GM12872 (cell line): ENCODE results near the gene FGGY.

ENCODE experiments used
- TF ChIP-seq, protein P1 (sequence below): IDR thresholded peaks from 3 replicates; pipeline ENCODE4 v1.5.1; 2011; ENCODE audit warnings: low read depth, mild to moderate bottlenecking, low read length, moderate library complexity; ENCODE audit not compliant: insufficient read depth

Gene FGGY

DNA sequence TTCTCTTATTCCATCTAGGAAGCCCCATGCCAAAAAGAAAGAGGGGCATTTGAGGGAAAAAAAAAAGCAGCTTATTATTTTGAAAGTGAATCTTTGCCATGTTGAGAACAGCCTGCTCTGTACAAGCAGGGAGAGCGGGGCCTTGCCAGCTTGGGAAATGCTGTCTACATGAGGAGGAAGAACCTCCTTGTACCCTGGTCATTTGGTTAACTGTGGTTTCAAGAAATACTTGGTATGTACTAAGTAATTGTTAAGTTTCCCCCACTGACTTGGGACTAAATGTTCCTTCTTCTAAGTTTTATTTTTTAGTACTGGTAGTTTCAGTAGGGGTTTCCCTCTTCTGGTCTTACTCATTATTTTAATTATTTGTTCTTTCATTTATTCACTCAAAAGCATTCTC is 373.8 kb downstream of the FGGY start:
- TF ChIP-seq, protein P1, sequence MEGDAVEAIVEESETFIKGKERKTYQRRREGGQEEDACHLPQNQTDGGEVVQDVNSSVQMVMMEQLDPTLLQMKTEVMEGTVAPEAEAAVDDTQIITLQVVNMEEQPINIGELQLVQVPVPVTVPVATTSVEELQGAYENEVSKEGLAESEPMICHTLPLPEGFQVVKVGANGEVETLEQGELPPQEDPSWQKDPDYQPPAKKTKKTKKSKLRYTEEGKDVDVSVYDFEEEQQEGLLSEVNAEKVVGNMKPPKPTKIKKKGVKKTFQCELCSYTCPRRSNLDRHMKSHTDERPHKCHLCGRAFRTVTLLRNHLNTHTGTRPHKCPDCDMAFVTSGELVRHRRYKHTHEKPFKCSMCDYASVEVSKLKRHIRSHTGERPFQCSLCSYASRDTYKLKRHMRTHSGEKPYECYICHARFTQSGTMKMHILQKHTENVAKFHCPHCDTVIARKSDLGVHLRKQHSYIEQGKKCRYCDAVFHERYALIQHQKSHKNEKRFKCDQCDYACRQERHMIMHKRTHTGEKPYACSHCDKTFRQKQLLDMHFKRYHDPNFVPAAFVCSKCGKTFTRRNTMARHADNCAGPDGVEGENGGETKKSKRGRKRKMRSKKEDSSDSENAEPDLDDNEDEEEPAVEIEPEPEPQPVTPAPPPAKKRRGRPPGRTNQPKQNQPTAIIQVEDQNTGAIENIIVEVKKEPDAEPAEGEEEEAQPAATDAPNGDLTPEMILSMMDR = no peak

DNA sequence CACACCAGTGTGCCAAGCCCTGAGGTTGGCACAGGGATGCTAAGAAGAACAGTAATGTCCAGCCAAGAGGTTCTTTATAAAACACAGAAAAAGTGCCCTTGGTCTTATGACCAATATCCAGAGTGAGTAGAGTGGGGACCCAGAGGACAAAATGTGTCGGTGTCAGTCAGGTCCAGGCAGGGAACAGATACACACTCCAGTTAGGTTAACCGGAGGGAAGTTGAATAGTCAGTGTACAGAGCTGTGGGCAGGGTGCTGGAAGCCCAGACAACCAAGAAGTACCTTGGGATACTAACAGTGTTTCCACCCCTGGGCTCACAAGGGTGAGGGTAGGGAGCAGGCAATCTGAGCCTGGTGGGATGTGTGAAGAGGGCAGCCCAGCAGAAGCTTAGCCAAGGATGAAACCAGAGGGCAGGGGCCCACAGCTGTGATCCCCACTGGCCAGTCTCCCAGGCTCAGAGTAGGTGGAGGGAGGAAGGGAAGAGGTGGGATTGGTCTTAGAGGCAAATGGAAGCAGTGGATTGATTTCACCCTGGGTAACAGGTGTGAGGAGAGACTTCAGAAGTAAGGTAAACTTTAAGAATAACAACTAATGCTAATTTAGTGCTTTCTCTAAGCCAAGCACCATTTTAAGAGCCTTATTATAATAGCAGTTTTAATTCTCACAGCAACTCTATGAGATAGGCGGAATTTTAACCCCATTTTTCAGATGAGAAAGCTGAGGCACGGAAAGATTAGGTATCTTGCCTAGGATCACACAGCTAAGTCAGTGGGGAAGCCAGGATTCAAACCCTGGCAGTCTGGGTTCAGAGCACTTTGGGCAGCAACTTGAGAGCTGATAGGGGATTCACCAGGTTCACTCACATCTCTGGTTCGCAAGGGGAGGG is 374.4 kb downstream of the FGGY start:
- TF ChIP-seq, protein P1 = no peak

DNA sequence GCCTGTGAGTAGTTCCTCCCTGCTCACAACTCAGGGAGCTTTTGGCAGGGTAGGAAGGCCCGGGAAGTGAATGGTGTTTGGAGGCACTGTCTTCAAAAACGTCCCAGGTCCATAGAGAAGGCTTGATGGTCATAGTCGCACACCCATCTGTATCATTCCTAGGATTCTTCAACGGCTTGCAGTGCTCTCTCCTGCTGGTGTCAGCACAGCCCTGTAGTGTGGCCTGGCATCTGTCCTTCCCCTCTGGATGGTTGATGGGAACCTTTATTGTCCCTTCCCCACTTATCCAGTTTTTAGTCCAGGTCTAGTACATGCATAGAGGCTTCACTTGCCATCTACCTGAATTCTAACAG is 375.0 kb downstream of the FGGY start:
- TF ChIP-seq, protein P1 = no peak

DNA sequence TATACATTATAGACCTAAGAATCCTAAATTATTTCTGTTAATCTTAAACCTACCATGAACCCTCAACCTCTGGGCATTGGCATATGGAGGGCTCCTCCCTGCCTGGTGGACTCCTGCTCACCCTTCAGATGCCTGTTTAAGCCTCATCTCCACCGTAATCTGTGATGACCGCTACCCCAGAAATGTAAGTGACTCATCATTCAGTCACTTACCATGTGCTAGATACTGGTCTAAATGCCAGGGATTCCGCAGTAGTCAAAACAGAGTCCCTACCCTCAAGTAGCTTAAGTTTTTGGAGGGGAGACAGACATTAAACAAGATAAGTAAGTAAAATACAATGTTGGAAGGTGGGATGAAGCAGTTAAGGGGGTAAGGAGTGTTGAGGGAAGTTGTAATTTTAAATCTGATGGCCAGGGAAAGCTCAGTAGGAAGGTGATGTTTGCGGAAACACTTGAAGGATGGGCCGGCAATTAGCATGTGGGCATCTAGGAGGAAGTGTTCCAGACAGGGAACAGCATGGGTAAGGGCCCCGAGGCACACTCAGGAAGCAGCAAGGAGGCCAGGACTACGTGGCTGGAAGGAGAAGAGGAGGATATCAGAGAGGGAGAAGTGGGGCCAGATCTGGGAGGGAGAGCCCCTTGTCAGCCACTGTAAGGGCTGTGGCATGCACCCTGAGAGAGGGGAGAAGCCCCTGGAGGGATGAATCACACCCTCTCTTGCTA is 376.1 kb downstream of the FGGY start:
- TF ChIP-seq, protein P1 = no peak

DNA sequence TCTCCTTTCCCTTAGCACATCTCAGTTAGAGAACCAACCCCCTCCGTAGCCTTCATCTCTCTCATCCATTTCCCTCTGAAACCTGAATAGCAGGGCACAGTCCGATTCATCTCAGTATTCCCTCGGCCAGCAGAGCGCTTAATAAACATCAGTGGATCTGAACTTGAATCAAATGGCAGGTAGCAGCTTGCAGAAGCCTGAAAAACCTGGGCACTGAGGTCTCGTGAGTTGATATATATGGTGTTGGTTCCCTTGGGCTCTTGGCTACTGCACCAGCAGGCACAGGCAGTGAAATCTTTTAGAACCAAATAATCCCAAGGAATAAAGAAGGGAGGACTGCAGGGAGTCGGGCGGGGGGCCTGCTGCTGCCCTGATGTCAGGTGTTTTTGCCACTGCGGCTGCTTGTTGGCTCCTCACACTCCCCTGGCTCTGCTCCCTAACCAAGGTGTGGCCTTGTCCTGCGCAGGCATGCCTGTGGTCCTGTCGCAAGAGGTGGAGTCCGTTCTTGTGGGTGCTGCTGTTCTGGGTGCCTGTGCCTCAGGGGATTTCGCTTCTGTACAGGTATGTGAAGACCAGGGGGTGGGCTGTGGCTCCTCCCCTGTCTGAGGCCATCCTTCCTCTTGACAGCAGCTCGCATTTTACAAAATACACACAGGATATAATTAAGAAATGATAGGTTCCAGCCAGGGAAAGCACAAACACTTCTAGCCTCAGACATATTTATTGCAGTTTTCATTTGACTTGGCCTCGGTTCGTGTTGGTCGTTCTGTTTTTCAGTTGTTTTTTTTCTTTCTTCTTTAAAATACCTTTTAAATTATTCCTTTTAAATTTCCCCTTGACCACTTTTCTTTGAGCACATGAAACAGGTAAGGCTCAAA is 376.9 kb downstream of the FGGY start:
- TF ChIP-seq, protein P1 = no peak

DNA sequence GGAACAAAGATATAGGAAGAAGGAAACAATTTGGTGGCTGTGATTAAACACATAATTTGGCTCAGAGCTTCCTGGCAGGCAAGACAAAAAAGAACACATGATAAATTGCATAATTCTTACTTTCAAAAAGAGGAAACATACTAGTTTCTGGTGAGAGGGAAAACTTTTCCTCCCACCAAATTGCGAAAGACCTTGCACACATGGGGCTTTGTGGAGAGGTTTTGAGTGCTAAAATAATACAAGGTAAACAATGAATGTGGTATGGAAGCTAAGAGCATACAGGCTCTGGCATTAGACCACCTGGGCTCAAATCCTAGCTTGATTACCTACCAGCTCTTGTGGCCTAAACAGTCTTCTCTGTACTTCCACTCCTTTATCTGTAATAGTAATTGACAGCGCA is 377.7 kb downstream of the FGGY start:
- TF ChIP-seq, protein P1 = no peak

DNA sequence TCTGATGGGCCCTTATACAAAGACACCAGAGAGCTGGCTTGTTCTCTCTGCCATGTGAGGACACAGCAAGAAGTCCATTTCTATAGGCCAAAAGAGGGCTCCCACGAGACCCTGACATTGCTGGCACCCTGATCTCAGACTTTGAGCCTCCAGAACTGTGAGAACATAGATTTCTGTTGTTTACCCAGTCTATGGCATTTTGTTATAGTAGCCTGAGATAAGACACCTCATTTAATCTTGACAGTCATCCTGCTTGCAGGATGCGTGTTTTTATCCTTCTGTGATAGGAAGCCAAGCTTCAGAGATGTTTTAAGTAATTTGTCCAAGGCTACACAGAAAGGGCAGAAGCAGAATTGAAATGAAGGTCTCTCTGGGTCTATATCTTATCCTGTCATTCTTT is 379.0 kb downstream of the FGGY start:
- TF ChIP-seq, protein P1 = no peak
